HG02981 (cell line): Measurements from ENCODE around the gene CTSS.

Experiments used
- ATAC-seq: cut with Tn5 transposase; IDR thresholded peaks from one replicate; pipeline ENCODE4 v1.9.1; 2021; ENCODE audit warnings: mild to moderate bottlenecking, moderate library complexity; ENCODE audit not compliant: unreplicated experiment

The CTSS gene

DNA sequence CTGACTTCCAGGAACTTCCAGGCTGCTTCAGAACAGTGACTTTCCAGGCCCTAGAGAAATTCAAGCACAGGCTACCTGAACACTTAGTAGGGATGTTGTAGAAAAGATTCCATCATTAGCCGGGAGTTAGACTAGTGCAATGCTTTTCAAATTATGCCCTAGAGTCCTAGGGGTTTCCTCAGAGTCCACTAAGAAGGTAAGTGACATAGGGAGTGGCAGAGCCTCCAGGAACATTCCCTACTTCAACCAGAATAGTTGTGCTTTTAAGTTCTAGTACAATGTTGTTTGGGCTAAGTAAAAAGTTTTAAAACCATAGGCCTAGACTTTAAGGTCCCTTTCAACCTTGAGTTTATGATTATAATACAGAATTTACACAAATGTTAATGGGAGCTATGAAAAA lies 59.5 kb downstream of the CTSS start:
- ATAC-seq: no peak

GRCh38 chr1:150703427-150703826 lies 62.2 kb downstream of the CTSS start:
- ATAC-seq: no peak

- ATAC-seq: peak; percentile 99
These were observed 68.3 kb downstream of the CTSS start, which contains the start of gene GOLPH3L for GRCh38 chr1:150696995-150697927. GOLPH3L (minus strand) TSS chr1:150697154; CDS start chr1:150694838, 2,316 bp downstream.

DNA sequence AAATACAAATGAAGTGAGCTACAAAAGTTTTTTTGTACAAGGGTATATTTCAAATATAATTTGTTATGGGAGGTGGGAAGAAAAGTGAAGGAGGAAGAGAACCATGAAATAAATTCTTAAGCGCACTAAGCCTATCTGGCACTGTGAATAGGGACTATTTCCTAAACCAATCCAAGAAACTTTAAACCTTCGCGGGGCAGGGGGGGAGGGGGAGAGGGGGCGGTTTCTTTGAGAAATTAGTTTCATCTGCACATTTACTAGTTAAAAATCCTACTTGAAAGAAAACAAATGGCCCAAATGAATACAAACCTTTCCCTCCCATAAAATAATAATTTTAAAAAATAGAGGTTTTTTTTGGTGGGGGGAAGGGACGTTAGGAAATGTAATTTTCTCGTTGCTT lies 69.0 kb downstream of the CTSS start:
- ATAC-seq: no peak

DNA sequence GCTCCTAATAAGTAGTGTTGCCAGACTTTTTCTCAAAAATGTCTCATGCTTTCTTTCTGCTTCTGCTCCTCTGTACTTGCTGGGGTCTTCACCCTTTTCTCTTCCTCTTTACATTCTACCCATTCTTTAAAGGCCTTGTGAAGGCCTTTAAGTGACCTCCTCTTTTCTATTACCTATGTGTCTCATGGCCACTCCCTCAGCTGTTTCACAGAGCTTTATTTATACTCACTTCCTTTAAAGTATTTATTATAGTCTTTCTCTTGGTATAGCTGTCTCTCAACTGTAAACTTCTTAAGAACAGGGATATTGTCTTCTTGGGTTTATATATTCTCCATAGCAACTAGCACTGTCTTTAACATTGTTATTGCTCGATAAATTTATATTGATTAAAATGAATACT lies 69.4 kb downstream of the CTSS start:
- ATAC-seq: no peak

- no peak for ATAC-seq
These were observed 70.0 kb downstream of the CTSS start for GRCh38 chr1:150695561-150695960.

DNA sequence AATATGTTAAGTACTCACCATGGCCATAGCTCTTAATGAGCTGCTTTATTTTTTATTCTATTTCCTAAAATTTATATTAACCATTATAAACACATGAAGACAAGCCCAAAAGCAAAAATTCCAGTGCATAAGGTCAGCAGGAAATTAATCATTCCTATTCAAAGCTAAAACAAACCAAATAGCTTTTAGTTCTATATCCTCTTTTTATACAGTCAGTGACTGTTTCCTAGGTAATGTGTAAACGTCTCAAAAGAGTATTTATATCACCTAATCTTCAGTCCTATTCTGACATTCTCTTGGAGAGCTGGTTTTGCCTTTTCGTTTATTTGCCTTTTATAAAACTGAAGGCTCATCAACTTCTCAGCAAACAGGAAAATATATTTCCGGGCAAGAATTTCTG lies 72.9 kb downstream of the CTSS start:
- ATAC-seq: no peak

DNA sequence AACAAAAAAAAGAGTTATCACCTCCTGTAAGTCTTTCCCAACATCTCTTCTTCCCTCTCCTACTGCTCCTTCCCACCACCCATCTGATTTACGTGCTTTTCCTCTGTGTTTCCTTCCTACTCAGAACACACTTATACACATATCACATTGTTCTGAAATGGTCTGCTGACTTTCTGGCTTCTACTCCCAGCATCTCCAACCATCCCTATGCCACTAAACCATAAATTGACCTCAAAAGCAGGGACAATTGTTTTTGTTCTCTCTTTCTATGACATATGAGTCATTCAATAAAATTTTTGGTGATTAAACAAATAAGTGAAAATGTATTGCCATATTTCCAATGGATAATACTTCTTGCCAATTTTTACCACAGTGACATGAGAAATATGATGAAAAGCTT lies 76.8 kb downstream of the CTSS start:
- no peak for ATAC-seq

GRCh38 chr1:150686275-150686674 lies 79.3 kb downstream of the CTSS start:
- no peak for ATAC-seq

- ATAC-seq: no peak
These were observed 81.7 kb downstream of the CTSS start for GRCh38 chr1:150683914-150684313.
